ENCODE data around the gene PARD3B.

Gene PARD3B

DNA sequence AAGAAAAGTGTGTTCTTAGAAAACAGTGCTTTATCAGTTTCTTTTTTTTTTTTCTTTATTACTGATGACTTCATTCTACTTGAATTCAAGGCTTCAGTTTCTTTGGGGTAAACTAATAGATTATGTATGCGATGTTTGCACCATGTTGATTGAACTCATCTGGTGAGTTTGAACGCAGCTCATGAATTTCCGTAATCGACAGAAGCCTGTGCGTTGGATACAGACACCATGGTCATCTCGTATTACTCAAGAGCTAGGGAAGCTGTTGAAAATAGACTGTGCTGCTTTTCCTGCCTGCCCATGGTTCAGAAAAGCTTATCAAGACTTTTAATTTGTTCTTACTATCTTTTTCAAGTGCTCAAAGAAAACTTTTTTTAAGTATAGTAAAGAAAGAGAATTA lies 951.5 kb downstream of the PARD3B start:
- no peak overlapping the region for H3K4me3 ChIP-seq (ENCODE audit: low read length)
- TF ChIP-seq, protein P1, sequence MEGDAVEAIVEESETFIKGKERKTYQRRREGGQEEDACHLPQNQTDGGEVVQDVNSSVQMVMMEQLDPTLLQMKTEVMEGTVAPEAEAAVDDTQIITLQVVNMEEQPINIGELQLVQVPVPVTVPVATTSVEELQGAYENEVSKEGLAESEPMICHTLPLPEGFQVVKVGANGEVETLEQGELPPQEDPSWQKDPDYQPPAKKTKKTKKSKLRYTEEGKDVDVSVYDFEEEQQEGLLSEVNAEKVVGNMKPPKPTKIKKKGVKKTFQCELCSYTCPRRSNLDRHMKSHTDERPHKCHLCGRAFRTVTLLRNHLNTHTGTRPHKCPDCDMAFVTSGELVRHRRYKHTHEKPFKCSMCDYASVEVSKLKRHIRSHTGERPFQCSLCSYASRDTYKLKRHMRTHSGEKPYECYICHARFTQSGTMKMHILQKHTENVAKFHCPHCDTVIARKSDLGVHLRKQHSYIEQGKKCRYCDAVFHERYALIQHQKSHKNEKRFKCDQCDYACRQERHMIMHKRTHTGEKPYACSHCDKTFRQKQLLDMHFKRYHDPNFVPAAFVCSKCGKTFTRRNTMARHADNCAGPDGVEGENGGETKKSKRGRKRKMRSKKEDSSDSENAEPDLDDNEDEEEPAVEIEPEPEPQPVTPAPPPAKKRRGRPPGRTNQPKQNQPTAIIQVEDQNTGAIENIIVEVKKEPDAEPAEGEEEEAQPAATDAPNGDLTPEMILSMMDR (conservative IDR thresholded peaks at IDR 0.05; ENCODE audit: low read depth, low read length): no peak
- DNase-seq (ENCODE audit: low read depth): no peak

DNA sequence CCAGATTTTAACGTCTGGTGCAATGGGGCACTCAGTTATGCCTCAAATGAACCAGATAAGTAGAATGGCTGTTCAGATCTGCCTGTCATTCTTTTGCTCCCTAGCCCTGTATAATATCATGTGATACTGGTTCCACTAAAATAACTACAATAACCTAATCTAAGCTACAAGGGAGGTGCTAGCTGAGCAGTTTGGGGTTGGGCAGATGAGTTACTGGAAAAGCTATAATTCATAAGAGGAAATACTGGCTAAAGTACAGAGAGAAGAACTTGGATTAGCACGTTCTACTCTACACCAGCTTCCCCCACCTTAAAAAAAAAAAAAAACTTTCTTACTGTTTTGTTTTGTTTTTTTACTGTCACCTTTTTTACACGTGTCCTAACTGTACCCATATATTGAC lies 953.7 kb downstream of the PARD3B start:
- no peak overlapping the region for H3K4me3 ChIP-seq (ENCODE audit: low read length)
- TF ChIP-seq, protein P1 (conservative IDR thresholded peaks at IDR 0.05; ENCODE audit: low read depth, low read length): no peak
- no peak for DNase-seq (ENCODE audit: low read depth)

DNA sequence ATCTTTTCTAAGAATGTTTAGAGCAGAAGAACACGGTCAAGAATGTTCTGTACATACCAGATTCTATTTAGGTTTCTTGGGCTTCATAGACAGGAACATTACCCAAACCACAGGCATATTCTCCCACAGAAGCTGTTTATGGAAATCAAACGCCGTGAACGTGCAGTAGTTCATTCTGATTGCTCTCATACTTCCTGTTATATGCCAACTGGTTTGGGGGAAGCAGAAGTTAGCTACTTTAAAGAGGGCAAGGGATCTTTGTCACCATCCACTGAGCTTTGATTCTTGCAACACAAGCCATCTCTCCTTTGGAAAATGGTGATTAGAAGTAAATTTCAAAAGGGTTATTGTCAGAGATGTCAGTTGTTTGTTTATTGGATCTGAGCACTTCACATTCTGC lies 954.8 kb downstream of the PARD3B start:
- TF ChIP-seq, protein P1 (conservative IDR thresholded peaks at IDR 0.05; ENCODE audit: low read depth, low read length): no peak
- H3K4me3 ChIP-seq (ENCODE audit: low read length): no peak overlapping the region
- DNase-seq (ENCODE audit: low read depth): no peak

DNA sequence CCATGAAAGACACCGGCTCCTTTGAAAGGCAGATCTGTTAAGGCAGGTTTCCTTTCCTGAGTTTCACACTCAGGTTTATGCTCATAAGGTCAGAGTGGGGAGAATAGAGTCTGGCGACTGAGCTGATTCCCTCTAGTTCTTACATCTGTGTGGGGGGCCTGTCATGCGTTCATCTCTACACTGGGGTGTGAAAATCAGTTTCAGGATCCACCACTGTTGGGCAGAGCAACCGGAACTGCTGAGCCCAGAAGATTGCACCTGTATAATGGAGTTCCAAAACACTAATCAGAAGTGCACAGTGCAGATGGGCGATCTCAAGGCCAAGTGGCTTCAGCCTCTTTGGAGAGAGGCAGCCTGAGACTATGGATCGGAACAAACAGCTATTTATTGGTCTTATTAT lies 955.7 kb downstream of the PARD3B start:
- no peak for DNase-seq (ENCODE audit: low read depth)
- TF ChIP-seq, protein P1 (conservative IDR thresholded peaks at IDR 0.05; ENCODE audit: low read depth, low read length): no peak
- no peak overlapping the region for H3K4me3 ChIP-seq (ENCODE audit: low read length)

DNA sequence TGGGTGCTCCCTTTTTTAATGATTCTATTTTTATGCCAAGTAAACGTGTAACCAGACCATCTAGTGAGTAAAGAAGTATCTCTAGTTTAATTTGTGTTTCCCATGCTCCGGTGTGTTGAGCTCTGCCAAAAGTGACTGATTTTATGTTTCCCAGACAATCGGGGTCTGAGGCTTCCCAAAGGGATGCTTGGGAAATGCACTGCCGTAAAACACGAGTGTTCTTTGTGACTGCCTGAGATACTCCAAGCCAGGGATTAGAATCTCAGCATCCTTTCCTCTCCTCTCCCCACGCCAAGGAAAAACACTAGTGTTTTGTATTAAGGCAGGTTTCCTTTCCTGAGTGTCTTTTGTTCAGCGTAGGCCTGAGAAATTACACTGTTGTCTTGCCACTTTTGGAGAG lies 956.6 kb downstream of the PARD3B start:
- H3K4me3 ChIP-seq (ENCODE audit: low read length): no peak overlapping the region
- no peak for DNase-seq (ENCODE audit: low read depth)
- TF ChIP-seq, protein P1 (conservative IDR thresholded peaks at IDR 0.05; ENCODE audit: low read depth, low read length): no peak

DNA sequence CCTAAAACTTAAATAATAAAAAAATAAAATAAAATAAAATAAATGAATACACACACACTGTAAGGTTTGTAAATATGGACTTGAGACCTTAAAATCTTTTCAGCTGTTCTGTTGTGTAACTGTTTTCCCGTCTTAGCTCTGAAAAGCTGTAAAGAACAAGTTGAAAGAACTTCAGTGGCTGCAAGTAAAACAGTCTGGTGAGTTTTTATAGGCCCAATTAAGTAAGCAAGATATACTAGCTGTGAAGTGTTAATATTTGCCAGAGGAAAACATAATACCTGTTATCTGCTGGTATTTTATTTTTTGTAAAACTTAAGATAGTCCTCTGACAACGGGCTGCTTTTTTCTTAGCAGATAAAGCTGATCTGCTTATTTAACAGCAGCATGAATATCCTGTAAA lies 960.1 kb downstream of the PARD3B start:
- TF ChIP-seq, protein P1 (conservative IDR thresholded peaks at IDR 0.05; ENCODE audit: low read depth, low read length): no peak
- no peak overlapping the region for H3K4me3 ChIP-seq (ENCODE audit: low read length)
- no peak for DNase-seq (ENCODE audit: low read depth)

DNA sequence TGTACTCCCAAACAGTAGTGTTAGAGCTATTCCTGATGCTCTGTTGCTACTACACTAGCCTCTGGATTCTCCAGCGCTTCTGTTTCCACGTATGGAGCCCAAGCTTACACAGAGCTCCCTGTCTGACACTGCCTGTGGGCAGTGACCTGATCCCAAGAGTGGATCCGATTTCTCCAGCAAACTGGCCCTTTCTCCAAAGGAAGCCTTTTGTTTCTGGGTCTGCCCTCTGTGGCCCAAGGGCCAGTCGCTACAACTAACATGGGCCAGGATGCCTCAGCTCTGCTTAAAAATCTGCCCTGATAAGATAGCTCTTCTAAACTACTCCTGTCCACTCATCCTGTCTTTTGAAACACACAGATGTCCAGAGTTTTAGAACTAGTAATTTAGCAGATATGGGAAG lies 964.4 kb downstream of the PARD3B start:
- DNase-seq (ENCODE audit: low read depth): no peak
- H3K4me3 ChIP-seq (ENCODE audit: low read length): no peak overlapping the region
- TF ChIP-seq, protein P1 (conservative IDR thresholded peaks at IDR 0.05; ENCODE audit: low read depth, low read length): no peak

Data from retinal pigment epithelial cell (primary cell).